ENCODE results near the gene PALM. TPM values are rescaled to one million over a fixed set of nuclear protein-coding genes. Genes with fewer than 3 reads are reported as not detected.

PALM gene
- total RNA-seq, 1 experiment from 2014 or later: 18.5 TPM

DNA sequence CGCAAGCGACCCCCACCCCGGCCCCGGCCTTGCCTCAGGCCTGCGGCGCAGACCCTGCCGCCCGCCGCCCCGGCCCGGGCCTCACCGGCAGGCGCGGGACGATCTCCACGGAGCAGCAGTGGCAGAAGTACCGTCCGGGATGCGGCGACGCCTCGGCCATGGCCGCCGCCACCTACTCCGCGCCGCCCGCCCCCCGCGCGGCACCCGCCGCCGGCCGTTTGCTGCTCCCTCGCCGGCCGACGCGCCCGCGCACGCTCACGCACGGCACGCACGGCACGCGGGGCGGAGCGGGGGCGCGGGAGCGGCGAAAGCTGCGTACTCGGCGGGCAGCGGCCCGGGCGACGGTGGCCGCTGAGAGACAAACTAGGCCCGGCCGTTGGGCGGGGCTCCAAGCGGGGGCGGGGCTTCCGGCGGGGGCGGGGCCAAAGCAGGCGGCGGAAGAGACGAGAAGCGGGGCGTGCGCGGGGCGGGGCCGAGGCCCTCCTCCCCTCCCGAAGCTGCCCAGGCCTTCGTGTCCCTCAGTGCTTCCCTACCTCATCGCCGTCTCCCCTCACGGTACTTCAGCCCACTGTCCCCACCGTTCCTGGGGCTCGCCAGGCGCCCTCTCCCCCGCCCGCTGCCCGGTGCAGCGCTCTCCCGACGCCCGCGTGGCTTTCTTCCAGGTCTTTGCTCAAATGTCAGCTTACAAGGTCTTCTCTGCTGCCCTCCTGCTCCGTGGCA, 45.6 kb upstream of the PALM start, which contains the start of gene RNF126:
RNF126 (minus strand) TSS at position 253 of the 720 bp plus-strand sequence; CDS start at position 160, 93 bp downstream.
- peaks cover 19% of the 10 kb centered on the region for H3K27me3 Mint-ChIP-seq (ENCODE audit: low read depth)
- no peak within 1 kb of the TSS for H2BK15ac ChIP-seq (ENCODE audit: low read depth, low read length)
- no peak within 1 kb of the TSS for H2BK5ac ChIP-seq (ENCODE audit: insufficient read length, low read length)
- peak within 1 kb of the TSS; percentile 69 for H3K4me2 ChIP-seq (ENCODE audit: insufficient read depth, insufficient read length, low read length)
- peaks cover 6% of the 10 kb centered on the region for H4K20me1 ChIP-seq (ENCODE audit: control insufficient read depth, insufficient read depth, insufficient read length)
- H2BK120ac ChIP-seq (ENCODE audit: low read depth, low read length, poor library complexity, severe bottlenecking): no peak within 1 kb of the TSS
- H3K4me3 Mint-ChIP-seq: peak within 1 kb of the TSS; percentile 76 to 85
- H2BK12ac ChIP-seq (ENCODE audit: insufficient read length, low read depth, low read length): no peak within 1 kb of the TSS
- no peak within 1 kb of the TSS for H3K23ac ChIP-seq (ENCODE audit: insufficient read length, low read depth, low read length)
- H3K4ac ChIP-seq (ENCODE audit: low read depth, low read length): no peak within 1 kb of the TSS
- H3K4me1 ChIP-seq (ENCODE audit: insufficient read depth, low read length): no peaks in the 10 kb centered on the region; the same call in 1 of the 2 replicates
- no peaks in the 10 kb centered on the region for H3K27me3 ChIP-seq (ENCODE audit: insufficient read depth, low read length)
- no CpG with 5 or more reads among the region's 97 CpGs for WGBS (ENCODE audit: extremely low coverage, insufficient read length, low lambda C conversion rate)
- peaks cover 13 to 18% of the 10 kb centered on the region in 2 experiments for H3K4me1 Mint-ChIP-seq
- TF ChIP-seq, protein P1, sequence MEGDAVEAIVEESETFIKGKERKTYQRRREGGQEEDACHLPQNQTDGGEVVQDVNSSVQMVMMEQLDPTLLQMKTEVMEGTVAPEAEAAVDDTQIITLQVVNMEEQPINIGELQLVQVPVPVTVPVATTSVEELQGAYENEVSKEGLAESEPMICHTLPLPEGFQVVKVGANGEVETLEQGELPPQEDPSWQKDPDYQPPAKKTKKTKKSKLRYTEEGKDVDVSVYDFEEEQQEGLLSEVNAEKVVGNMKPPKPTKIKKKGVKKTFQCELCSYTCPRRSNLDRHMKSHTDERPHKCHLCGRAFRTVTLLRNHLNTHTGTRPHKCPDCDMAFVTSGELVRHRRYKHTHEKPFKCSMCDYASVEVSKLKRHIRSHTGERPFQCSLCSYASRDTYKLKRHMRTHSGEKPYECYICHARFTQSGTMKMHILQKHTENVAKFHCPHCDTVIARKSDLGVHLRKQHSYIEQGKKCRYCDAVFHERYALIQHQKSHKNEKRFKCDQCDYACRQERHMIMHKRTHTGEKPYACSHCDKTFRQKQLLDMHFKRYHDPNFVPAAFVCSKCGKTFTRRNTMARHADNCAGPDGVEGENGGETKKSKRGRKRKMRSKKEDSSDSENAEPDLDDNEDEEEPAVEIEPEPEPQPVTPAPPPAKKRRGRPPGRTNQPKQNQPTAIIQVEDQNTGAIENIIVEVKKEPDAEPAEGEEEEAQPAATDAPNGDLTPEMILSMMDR (conservative IDR thresholded peaks at IDR 0.05): no peak
- H3K9ac ChIP-seq (ENCODE audit: extremely low read depth, insufficient read length, low read length): peak within 1 kb of the TSS; percentile 73
- H3K79me2 ChIP-seq (ENCODE audit: insufficient read depth, low read length): peaks cover 44% of the 10 kb centered on the region; the same call in 1 of the 2 replicates
- no peak within 1 kb of the TSS for H2AK5ac ChIP-seq (ENCODE audit: insufficient read length, low read length)
- H3K18ac ChIP-seq (ENCODE audit: insufficient read length, low read depth, low read length): no peak within 1 kb of the TSS
- H3T11ph ChIP-seq (ENCODE audit: low read length): no peak within 1 kb of the TSS
- H3K79me1 ChIP-seq (ENCODE audit: insufficient read depth, low read depth, low read length, poor library complexity, severe bottlenecking): peaks cover 2% of the 10 kb centered on the region
- H3K27ac Mint-ChIP-seq: peak within 1 kb of the TSS in 1 of 3 experiments; percentile 53; a peak in 1 of 7 replicates
- no peak within 1 kb of the TSS for H2AFZ ChIP-seq (ENCODE audit: low read length)
- no peak within 1 kb of the TSS for H4K8ac ChIP-seq (replicated peaks; ENCODE audit: insufficient read length, low read depth, low read length)
- H3K36me3 Mint-ChIP-seq (ENCODE audit: insufficient read depth in 1 of 3, low read depth in 3 of 3): peaks cover 0 to 2% (median 0%) of the 10 kb centered on the region in 3 experiments; a peak in 3 of 7 replicates
- H3K14ac ChIP-seq (ENCODE audit: insufficient read depth, low read length): peak within 1 kb of the TSS; percentile 71
- H3K56ac ChIP-seq (ENCODE audit: insufficient read length, low read depth, low read length): no peak within 1 kb of the TSS
- peaks cover 7% of the 10 kb centered on the region for H3K23me2 ChIP-seq (ENCODE audit: insufficient read length, low read depth, low read length, poor library complexity, severe bottlenecking)
- no peak within 1 kb of the TSS for H4K91ac ChIP-seq (ENCODE audit: insufficient read length, low read depth, low read length)
- no peak within 1 kb of the TSS for H3K27ac ChIP-seq (ENCODE audit: insufficient read length, low read depth, low read length)
- peaks cover 4 to 10% of the 10 kb centered on the region in 2 experiments; a peak in 3 of 5 replicates for H3K9me3 Mint-ChIP-seq
- DNase-seq: peak; percentile 91
- H4K5ac ChIP-seq (ENCODE audit: insufficient read length, low read depth, low read length): no peak within 1 kb of the TSS
- H2BK20ac ChIP-seq (ENCODE audit: low read depth, low read length, poor library complexity, severe bottlenecking): no peak within 1 kb of the TSS
- H3K9me3 ChIP-seq (ENCODE audit: control insufficient read depth, low read depth, low read length): no peaks in the 10 kb centered on the region
